ENCODE results near the gene ARRB1. TPM values are rescaled to one million over a fixed set of nuclear protein-coding genes. Genes with fewer than 3 reads are reported as not detected.
"Not testable (repeated sequence)": the region's sequence is repeated elsewhere in the genome, so short reads cannot be mapped to it uniquely, and the experiment has no call there.

The ARRB1 gene
- total RNA-seq, 1 donor: 48.2 TPM

DNA sequence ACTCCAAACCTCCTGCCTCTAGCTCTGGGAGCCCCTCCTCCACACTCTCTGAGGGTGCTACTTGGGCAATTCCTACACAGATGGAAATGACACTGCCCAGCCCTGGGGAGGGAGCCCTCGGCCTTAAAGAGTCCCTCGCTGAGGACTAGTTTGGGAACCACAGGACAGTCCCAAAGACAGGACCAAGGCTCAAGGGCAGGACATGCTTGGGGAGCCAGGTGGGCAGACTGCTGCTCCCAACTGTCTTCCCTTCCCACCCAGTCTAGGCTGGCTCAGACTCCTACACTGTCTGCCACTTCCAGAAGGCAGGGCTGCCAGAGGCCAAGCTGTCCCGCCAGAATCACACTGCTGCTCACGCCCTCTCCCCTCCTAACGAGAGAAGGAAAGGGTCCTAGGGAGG is 9.8 kb downstream of the ARRB1 start:
- no peaks in the 10 kb centered on the region for H3K9me3 ChIP-seq (ENCODE audit: low read depth, low read length)
- H3K4me1 ChIP-seq (ENCODE audit: insufficient read depth, low read length): peaks cover 100% of the 10 kb centered on the region
- no peaks in the 10 kb centered on the region for H3K27me3 ChIP-seq (ENCODE audit: insufficient read depth, low read length)
- H3K4me3 ChIP-seq (ENCODE audit: low read length): no peak overlapping the region

DNA sequence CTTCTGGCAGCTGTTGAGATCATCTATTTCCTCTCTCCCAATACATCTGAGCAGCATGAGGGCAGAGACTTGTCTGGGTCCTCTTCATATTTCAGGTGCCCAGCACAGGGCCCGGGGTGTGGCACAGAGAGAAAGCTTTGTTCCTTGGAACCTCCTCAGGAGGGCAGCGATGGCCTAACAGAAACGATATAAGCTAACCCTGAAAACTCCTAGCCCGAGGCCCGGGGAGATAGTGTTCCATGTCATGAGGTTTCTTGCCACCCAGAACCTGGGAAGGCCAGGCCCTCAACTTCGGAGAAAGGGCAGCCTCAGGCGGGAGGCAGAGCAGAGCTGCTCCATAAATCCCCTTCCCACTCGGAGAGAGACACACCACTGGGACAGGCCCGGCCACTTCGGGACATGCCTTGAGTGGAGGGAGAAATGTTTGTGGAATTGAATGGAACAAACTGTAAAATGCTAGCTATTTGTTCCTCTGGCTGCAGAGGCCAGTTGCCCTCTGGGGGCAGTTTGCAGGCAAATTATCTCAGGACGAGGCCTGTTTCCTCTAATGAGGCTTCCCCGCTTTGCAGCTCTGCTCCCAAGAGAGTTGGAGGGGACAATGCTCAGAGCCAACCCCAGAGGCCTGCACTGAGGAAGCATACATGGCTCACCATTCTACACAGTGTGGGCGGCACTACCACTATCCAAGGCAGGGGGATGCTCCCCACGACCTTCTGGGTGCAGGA is 11.6 kb downstream of the ARRB1 start:
- peaks cover 99% of the 10 kb centered on the region for H3K4me1 ChIP-seq (ENCODE audit: insufficient read depth, low read length)
- H3K9me3 ChIP-seq (ENCODE audit: low read depth, low read length): no peaks in the 10 kb centered on the region
- H3K4me3 ChIP-seq (ENCODE audit: low read length): no peak overlapping the region
- H3K27me3 ChIP-seq (ENCODE audit: insufficient read depth, low read length): no peaks in the 10 kb centered on the region

DNA sequence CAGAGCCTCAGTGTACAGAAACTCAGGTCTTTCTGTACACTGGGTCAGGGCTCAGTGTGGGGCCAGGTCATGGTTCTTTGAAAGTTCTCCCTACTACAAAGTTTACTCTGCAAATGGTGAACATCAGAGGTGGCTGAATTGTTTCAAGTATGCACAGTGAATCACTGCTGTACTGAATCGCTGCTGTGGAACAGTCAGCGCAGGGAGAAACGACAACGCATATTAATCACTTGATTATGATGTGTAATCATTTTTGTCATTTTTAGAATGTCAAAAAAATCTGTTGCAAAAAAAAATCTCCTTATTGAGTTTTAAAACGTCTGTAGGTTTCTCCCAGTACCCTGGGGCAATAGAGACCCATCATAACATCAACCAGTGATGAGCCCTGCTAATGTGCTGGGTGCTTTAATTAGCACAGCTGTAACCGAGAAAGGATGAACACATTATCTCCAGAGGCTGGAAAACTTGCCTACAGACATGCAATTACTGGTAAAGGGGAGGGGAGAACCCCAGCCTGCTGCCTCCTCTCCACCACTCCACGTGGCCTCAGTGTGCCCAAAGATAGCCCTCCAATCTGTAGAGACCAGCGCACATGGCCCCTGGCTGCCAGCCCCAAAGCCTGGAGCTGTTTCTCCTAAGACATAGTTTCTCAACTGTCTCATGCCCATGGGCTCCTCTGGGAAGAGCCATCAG is 12.8 kb downstream of the ARRB1 start:
- H3K4me3 ChIP-seq (ENCODE audit: low read length): no peak overlapping the region
- no peaks in the 10 kb centered on the region for H3K9me3 ChIP-seq (ENCODE audit: low read depth, low read length)
- peaks cover 99% of the 10 kb centered on the region for H3K4me1 ChIP-seq (ENCODE audit: insufficient read depth, low read length)
- no peaks in the 10 kb centered on the region for H3K27me3 ChIP-seq (ENCODE audit: insufficient read depth, low read length)

DNA sequence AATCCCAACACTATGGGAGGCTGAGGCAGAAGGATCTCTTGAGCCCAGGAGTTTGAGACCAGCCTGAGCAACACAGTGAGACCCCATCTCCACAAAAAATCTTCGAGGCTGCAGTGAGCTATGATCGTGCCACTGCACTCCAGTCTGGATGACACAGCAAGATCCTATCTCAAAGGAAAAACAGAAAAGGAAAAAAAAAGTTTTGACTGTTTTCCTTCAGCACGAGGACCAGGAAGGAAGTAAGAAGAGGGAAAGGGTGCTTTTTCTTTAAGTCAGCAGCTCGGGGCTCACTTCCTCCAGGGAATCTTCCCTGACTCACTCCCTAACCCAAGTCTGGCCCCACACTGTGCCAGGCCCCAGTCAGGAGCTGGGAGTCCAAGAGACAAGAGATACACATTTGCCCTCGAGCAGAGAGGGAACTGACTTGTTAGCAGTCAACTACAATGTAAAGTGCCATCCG is 14.2 kb downstream of the ARRB1 start:
- Histone ChIP-seq H3K4me1 (ENCODE audit: insufficient read depth, low read length) (peaks cover 93% of the 10 kb centered on the region), H3K27me3 (ENCODE audit: insufficient read depth, low read length) (no peaks in the 10 kb centered on the region), H3K9me3 (ENCODE audit: low read depth, low read length) (no peaks in the 10 kb centered on the region), H3K4me3 (ENCODE audit: low read length) (no peak overlapping the region)

- peaks cover 79% of the 10 kb centered on the region for H3K4me1 ChIP-seq (ENCODE audit: insufficient read depth, low read length)
- H3K9me3 ChIP-seq (ENCODE audit: low read depth, low read length): no peaks in the 10 kb centered on the region
- H3K27me3 ChIP-seq (ENCODE audit: insufficient read depth, low read length): no peaks in the 10 kb centered on the region
- no peak overlapping the region for H3K4me3 ChIP-seq (ENCODE audit: low read length)
Observed at GRCh38 chr11:75334976-75335375, 16.5 kb downstream of the ARRB1 start.

- Histone ChIP-seq H3K27me3 (ENCODE audit: insufficient read depth, low read length) (no peaks in the 10 kb centered on the region), H3K9me3 (ENCODE audit: low read depth, low read length) (no peaks in the 10 kb centered on the region), H3K4me3 (ENCODE audit: low read length) (no peak overlapping the region), H3K4me1 (ENCODE audit: insufficient read depth, low read length) (peaks cover 79% of the 10 kb centered on the region)
Observed at GRCh38 chr11:75334402-75334891, 17.0 kb downstream of the ARRB1 start.

GRCh38 chr11:75333807-75334140 is 17.7 kb downstream of the ARRB1 start:
- H3K27me3 ChIP-seq (ENCODE audit: insufficient read depth, low read length): no peaks in the 10 kb centered on the region
- no peaks in the 10 kb centered on the region for H3K9me3 ChIP-seq (ENCODE audit: low read depth, low read length)
- H3K4me1 ChIP-seq (ENCODE audit: insufficient read depth, low read length): peaks cover 79% of the 10 kb centered on the region
- H3K4me3 ChIP-seq (ENCODE audit: low read length): no peak overlapping the region

DNA sequence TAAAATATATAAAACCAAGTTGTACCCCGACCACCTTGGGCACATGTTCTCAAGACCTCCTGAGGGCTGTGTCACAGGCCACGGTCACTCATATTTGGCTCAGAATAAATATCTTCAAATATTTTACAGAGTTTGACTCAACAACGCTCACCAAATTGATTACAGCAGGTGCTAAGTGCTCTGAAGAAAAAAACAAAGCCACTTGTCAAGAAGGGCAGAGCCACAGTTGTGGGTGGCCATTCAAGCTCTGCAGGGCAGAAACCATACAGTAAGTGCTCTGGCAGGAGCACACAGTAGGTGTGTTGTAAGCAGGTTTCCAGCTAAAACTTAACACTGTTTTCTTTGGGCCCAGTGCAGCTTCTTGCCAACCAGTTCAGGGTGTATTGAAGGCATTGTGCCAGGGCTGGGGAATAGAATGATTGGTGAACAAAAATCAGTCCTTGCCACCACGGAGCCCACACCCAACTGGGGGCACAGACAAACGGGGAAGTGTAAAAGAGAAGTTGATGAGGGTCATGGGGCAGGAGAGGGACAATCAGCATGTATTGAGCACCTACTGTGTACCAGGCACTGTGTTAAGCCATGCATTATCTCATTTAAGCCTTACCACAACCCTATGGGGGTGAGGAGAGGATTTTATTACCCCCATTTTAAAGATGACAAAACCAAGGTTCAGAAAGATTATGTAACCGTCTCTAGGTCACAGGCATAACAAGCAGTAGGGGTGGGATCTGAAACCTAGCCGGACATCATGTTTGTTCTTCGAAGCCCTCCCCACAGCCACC is 18.2 kb downstream of the ARRB1 start:
- peaks cover 79% of the 10 kb centered on the region for H3K4me1 ChIP-seq (ENCODE audit: insufficient read depth, low read length)
- no peaks in the 10 kb centered on the region for H3K9me3 ChIP-seq (ENCODE audit: low read depth, low read length)
- H3K4me3 ChIP-seq (ENCODE audit: low read length): no peak overlapping the region
- no peaks in the 10 kb centered on the region for H3K27me3 ChIP-seq (ENCODE audit: insufficient read depth, low read length)

DNA sequence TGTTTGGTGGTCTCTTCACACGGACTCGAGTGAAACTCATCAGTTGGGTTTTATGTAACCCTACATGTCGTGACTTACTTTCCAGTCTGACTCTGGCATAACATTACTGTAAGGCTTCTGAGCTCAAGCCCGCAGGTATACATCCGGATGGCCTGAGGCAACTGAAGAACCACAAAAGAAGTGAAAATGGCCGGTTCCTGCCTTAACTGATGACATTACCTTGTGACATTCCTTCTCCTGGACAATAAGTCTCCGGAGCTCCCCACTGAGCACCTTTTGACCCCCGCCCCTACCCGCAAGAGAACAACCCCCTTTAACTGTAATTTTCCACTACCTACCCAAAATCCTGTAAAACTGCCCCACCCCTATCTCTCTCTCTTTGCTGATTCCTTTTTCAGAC is 19.7 kb downstream of the ARRB1 start:
- H3K27me3 ChIP-seq (ENCODE audit: insufficient read depth, low read length); H3K4me3 ChIP-seq (ENCODE audit: low read length); H3K9me3 ChIP-seq (ENCODE audit: low read depth, low read length): not testable (repeated sequence)
- peaks cover 65% of the 10 kb centered on the region for H3K4me1 ChIP-seq (ENCODE audit: insufficient read depth, low read length)

DNA sequence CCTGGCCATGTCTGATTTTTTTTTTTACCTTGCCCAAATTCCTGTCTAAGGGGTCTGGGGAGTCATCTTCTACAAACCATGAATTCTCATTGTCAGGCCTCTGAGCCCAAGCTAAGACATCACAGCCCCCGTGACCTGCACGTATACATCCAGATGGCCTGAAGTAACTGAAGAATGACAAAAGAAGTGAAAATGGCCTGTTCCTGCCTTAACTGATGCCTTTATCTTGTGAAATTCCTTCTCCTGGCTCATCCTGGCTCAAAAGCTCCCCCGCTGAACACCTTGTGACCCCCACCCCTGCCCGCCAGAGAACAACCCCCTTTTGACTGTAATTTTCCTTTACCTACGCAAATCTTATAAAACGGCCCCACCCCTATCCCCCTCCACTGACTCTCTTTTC is 20.2 kb downstream of the ARRB1 start:
- H3K4me1 ChIP-seq (ENCODE audit: insufficient read depth, low read length): peaks cover 65% of the 10 kb centered on the region
- not testable (repeated sequence) for H3K4me3 ChIP-seq (ENCODE audit: low read length); H3K27me3 ChIP-seq (ENCODE audit: insufficient read depth, low read length); H3K9me3 ChIP-seq (ENCODE audit: low read depth, low read length)

DNA sequence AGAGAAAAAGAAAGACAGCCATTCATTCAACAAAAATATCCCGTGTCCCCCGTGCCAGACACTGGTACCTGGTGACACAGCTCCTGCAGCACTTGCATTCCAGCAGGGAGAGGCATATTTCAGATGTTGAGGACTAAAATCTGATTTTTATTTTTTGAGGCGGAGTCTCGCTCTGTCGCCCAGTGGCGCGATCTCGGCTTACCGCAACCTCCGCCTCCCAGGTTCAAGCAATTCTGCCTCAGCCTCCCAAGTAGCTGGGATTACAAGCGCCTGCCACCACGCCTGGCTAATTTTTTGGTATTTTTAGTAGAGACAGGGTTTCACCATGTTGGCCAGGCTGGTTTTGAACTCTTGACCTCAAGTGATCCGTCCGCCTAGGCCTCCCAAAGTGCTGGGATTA is 20.6 kb downstream of the ARRB1 start:
- not testable (repeated sequence) for H3K9me3 ChIP-seq (ENCODE audit: low read depth, low read length); H3K27me3 ChIP-seq (ENCODE audit: insufficient read depth, low read length); H3K4me3 ChIP-seq (ENCODE audit: low read length)
- peaks cover 60% of the 10 kb centered on the region for H3K4me1 ChIP-seq (ENCODE audit: insufficient read depth, low read length)

DNA sequence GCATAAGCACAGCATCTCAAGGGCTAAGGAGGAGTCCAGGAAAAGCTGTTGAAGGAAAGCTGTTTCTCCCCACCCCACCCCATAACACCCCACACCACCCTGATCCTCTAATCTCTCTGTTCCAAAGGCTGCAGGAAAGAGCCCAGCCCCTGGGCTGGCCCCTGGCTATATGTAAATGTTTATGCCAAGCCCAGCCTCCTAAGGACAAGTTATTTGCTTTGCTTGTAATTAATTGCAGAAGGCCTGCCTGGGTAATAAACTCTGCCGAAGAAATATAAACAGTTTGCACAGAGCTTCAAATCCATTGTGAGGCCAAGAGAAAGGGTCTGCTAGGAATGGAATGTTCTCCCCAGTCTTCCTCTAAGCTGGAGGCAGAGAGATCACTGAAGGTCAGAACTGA is 21.2 kb downstream of the ARRB1 start:
- H3K4me1 ChIP-seq (ENCODE audit: insufficient read depth, low read length): peaks cover 55% of the 10 kb centered on the region
- no peaks in the 10 kb centered on the region for H3K9me3 ChIP-seq (ENCODE audit: low read depth, low read length)
- H3K4me3 ChIP-seq (ENCODE audit: low read length): no peak overlapping the region

GRCh38 chr11:75328426-75329277 is 22.8 kb downstream of the ARRB1 start:
- peaks cover 39% of the 10 kb centered on the region for H3K4me1 ChIP-seq (ENCODE audit: insufficient read depth, low read length)

More for the DNA sequence above, 21.2 kb downstream of the ARRB1 start:
- H3K27me3 ChIP-seq (ENCODE audit: insufficient read depth, low read length): no peaks in the 10 kb centered on the region

DNA sequence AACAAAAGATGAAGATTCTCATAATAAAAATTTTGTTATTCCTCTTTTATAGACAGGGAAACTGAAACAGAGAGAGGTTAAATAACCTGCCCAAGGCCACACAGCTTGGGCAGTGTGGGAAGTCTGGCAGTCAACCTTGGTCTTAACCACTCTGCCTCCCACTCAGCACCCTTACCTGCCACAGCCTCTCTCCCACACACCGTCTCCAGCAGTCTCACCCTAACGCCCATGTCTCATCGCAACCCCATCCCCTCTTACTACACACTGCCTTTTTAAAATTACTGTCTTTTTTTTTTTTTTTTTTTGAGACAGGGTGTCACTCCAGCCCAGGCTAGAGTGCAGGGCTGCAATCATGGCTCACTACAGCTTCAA is 25.0 kb downstream of the ARRB1 start:
- peaks cover 31% of the 10 kb centered on the region for H3K4me1 ChIP-seq (ENCODE audit: insufficient read depth, low read length)

More at GRCh38 chr11:75328426-75329277, 22.8 kb downstream of the ARRB1 start:
- no peaks in the 10 kb centered on the region for H3K9me3 ChIP-seq (ENCODE audit: low read depth, low read length)
- no peak overlapping the region for H3K4me3 ChIP-seq (ENCODE audit: low read length)
- H3K27me3 ChIP-seq (ENCODE audit: insufficient read depth, low read length): no peaks in the 10 kb centered on the region

More for the DNA sequence above, 25.0 kb downstream of the ARRB1 start:
- H3K4me3 ChIP-seq (ENCODE audit: low read length): no peak overlapping the region
- H3K9me3 ChIP-seq (ENCODE audit: low read depth, low read length): no peaks in the 10 kb centered on the region
- H3K27me3 ChIP-seq (ENCODE audit: insufficient read depth, low read length): no peaks in the 10 kb centered on the region
